ENCODE results near the gene ACOT11. TPM values are rescaled to one million over a fixed set of nuclear protein-coding genes. Genes with fewer than 3 reads are reported as not detected.

The ACOT11 gene
- total RNA-seq, 2 experiments from 2014 or later = 0.50 to 0.91 TPM

- ChIA-PET CTCF (no interaction called here), POLR2A (no interaction called here)
- ATAC-seq (ENCODE audit: poor library complexity) (no peak), DNase-seq (no peak)
- H3K9me3 Mint-ChIP-seq = no peaks in the 10 kb centered on the region
- no peak overlapping the region for H3K4me3 Mint-ChIP-seq
- TF ChIP-seq, protein P1, sequence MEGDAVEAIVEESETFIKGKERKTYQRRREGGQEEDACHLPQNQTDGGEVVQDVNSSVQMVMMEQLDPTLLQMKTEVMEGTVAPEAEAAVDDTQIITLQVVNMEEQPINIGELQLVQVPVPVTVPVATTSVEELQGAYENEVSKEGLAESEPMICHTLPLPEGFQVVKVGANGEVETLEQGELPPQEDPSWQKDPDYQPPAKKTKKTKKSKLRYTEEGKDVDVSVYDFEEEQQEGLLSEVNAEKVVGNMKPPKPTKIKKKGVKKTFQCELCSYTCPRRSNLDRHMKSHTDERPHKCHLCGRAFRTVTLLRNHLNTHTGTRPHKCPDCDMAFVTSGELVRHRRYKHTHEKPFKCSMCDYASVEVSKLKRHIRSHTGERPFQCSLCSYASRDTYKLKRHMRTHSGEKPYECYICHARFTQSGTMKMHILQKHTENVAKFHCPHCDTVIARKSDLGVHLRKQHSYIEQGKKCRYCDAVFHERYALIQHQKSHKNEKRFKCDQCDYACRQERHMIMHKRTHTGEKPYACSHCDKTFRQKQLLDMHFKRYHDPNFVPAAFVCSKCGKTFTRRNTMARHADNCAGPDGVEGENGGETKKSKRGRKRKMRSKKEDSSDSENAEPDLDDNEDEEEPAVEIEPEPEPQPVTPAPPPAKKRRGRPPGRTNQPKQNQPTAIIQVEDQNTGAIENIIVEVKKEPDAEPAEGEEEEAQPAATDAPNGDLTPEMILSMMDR (IDR thresholded peaks at IDR 0.05) = no peak
- intact Hi-C loops (cut with DNase I, micrococcal nuclease) = no loop called here
- peaks cover 19% of the 10 kb centered on the region for H3K27me3 Mint-ChIP-seq
- no peaks in the 10 kb centered on the region for H3K36me3 ChIP-seq (ENCODE audit: insufficient read depth, low read length)
- no peak overlapping the region for H3K27ac ChIP-seq (ENCODE audit: low read depth in 1 of 2, low read length in 2 of 2)
- H3K4me3 ChIP-seq (ENCODE audit: low read length) = no peak overlapping the region
- H3K4me1 Mint-ChIP-seq (ENCODE audit: low read depth) = no peaks in the 10 kb centered on the region
- H3K9me3 ChIP-seq (ENCODE audit: control insufficient read depth in 1 of 2, insufficient read depth in 1 of 2, low read length in 2 of 2) = no peaks in the 10 kb centered on the region
- no peaks in the 10 kb centered on the region for H3K4me1 ChIP-seq (ENCODE audit: insufficient read depth, low read length)
- H3K27me3 ChIP-seq (ENCODE audit: control insufficient read depth in 1 of 2, insufficient read depth in 2 of 2, low read length in 2 of 2) = peaks cover 0 to 5% of the 10 kb centered on the region in 2 experiments
- H3K36me3 Mint-ChIP-seq (ENCODE audit: low read depth) = no peaks in the 10 kb centered on the region
- no peak overlapping the region for H3K27ac Mint-ChIP-seq
Observed at GRCh38 chr1:54651608-54652007, 103.6 kb downstream of the ACOT11 start.

- Mint-ChIP-seq H3K4me1 (ENCODE audit: low read depth) (no peaks in the 10 kb centered on the region), H3K36me3 (ENCODE audit: low read depth) (no peaks in the 10 kb centered on the region), H3K27me3 (peaks cover 19% of the 10 kb centered on the region), H3K9me3 (no peaks in the 10 kb centered on the region), H3K4me3 (no peak overlapping the region), H3K27ac (no peak overlapping the region)
- TF ChIP-seq, protein P1 (IDR thresholded peaks at IDR 0.05) = no peak
- Histone ChIP-seq H3K27ac (ENCODE audit: low read depth in 1 of 2, low read length in 2 of 2) (no peak overlapping the region), H3K4me3 (ENCODE audit: low read length) (no peak overlapping the region), H3K4me1 (ENCODE audit: insufficient read depth, low read length) (no peaks in the 10 kb centered on the region), H3K36me3 (ENCODE audit: insufficient read depth, low read length) (no peaks in the 10 kb centered on the region), H3K9me3 (ENCODE audit: control insufficient read depth in 1 of 2, insufficient read depth in 1 of 2, low read length in 2 of 2) (no peaks in the 10 kb centered on the region), H3K27me3 (ENCODE audit: control insufficient read depth in 1 of 2, insufficient read depth in 2 of 2, low read length in 2 of 2) (peaks cover 0 to 5% of the 10 kb centered on the region in 2 experiments)
- DNase-seq (no peak), ATAC-seq (ENCODE audit: poor library complexity) (no peak)
- intact Hi-C loops (cut with DNase I, micrococcal nuclease) = no loop called here
- ChIA-PET POLR2A (no interaction called here), CTCF (no interaction called here)
Observed at GRCh38 chr1:54652168-54652567, 104.1 kb downstream of the ACOT11 start.

DNA sequence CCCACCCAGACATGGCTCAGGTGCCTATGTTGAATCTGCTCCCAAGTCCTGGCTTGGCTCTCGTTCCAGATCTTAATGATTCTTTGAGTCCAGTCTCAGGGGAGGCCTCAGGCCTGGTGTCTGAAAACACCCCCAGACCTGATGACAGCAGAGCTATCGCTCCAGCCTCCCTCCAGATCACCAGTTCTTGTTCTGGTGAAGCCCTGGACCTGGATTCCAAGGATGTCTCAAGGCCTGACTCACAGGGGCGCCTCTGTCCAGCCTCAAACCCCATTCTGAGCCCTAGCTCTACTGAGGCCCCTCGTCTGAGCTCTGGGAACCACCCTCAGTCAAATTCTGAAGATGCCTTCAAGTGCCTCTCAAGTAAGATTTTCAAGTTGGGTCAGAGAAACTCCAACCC, 105.0 kb downstream of the ACOT11 start:
- intact Hi-C loops (cut with DNase I, micrococcal nuclease) = no loop called here
- H3K9me3 Mint-ChIP-seq = no peaks in the 10 kb centered on the region
- TF ChIP-seq, protein P1 (IDR thresholded peaks at IDR 0.05) = no peak
- H3K27me3 ChIP-seq (ENCODE audit: control insufficient read depth in 1 of 2, insufficient read depth in 2 of 2, low read length in 2 of 2) = peaks cover 0 to 5% of the 10 kb centered on the region in 2 experiments
- no peak overlapping the region for H3K27ac ChIP-seq (ENCODE audit: low read depth in 1 of 2, low read length in 2 of 2)
- H3K36me3 Mint-ChIP-seq (ENCODE audit: low read depth) = no peaks in the 10 kb centered on the region
- H3K4me1 ChIP-seq (ENCODE audit: insufficient read depth, low read length) = no peaks in the 10 kb centered on the region
- H3K4me3 ChIP-seq (ENCODE audit: low read length) = no peak overlapping the region
- H3K36me3 ChIP-seq (ENCODE audit: insufficient read depth, low read length) = no peaks in the 10 kb centered on the region
- H3K4me1 Mint-ChIP-seq (ENCODE audit: low read depth) = no peaks in the 10 kb centered on the region
- CTCF ChIA-PET = no interaction called here
- no peak overlapping the region for H3K27ac Mint-ChIP-seq
- POLR2A ChIA-PET = no interaction called here
- peaks cover 19% of the 10 kb centered on the region for H3K27me3 Mint-ChIP-seq
- H3K4me3 Mint-ChIP-seq = no peak overlapping the region
- DNase-seq (no peak), ATAC-seq (ENCODE audit: poor library complexity) (no peak)
- no peaks in the 10 kb centered on the region for H3K9me3 ChIP-seq (ENCODE audit: control insufficient read depth in 1 of 2, insufficient read depth in 1 of 2, low read length in 2 of 2)
